HG02623 (cell line): ENCODE data around the gene KIAA1217.

Experiments used
- ATAC-seq: cut with Tn5 transposase; IDR thresholded peaks from one replicate; pipeline ENCODE4 v1.9.1; 2021; ENCODE audit warnings: moderate library complexity; ENCODE audit not compliant: unreplicated experiment

KIAA1217 gene

DNA sequence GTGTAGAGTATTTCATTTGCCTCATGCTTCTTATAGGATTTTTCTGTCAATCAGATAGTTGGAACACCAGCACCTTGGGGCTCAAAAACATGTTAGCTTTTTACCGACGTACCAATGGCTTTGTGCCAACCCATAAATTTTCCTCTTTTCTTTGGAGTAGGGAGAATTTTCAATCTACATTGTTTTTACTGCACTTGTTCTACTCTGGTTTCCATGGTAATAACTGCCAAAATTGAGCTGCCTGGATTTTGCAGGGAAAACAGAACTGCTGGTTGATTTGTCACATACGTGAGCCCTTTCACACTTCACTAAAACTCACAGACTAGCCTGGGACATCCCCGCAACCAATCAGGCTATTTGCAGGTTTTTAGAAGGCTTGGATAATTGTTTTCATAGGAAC, 325.0 kb downstream of the KIAA1217 start:
- no peak for ATAC-seq

DNA sequence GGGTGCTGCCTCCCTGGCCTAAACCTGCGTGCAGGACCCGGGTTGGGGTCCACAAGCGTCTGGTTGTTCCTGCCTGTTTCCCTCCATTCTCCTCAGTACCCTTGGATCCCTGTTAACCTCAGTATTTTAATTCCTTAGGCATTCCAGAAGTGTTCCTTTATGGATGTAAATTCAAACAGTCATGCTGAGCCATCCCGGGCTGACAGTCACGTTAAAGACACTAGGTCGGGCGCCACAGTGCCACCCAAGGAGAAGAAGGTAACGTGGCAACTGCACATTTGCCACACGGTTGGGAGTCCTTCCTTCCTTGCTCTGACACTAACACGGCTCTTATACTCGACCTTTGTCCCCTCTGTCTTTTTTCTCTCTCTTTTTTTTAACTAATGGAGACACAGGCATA, 327.7 kb downstream of the KIAA1217 start:
- ATAC-seq, result no peak

DNA sequence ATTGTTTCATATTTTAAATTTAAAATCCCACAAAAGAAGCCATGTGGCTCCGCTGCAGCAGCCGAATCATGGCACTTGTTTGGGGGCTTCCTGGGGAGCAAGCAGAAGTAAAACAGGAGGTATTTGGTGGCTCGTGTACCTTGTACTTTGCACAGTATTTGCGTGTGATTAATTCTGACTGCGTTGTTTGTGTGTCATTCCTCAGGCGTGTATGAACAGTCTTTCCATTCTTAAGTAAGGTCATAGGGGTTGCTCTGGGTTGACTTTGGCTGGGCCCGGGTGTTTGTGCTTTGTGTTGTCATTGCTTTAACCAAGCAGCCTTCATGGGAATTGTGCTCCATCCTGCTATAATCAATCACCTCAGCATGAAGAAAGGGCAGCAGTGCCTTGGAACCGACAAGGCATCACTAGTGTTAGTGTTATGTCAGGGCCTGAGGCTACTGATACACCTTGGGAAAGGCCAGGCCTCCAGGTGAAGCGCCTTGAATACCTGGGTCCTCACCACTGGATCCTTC, 332.4 kb downstream of the KIAA1217 start:
- no peak for ATAC-seq

DNA sequence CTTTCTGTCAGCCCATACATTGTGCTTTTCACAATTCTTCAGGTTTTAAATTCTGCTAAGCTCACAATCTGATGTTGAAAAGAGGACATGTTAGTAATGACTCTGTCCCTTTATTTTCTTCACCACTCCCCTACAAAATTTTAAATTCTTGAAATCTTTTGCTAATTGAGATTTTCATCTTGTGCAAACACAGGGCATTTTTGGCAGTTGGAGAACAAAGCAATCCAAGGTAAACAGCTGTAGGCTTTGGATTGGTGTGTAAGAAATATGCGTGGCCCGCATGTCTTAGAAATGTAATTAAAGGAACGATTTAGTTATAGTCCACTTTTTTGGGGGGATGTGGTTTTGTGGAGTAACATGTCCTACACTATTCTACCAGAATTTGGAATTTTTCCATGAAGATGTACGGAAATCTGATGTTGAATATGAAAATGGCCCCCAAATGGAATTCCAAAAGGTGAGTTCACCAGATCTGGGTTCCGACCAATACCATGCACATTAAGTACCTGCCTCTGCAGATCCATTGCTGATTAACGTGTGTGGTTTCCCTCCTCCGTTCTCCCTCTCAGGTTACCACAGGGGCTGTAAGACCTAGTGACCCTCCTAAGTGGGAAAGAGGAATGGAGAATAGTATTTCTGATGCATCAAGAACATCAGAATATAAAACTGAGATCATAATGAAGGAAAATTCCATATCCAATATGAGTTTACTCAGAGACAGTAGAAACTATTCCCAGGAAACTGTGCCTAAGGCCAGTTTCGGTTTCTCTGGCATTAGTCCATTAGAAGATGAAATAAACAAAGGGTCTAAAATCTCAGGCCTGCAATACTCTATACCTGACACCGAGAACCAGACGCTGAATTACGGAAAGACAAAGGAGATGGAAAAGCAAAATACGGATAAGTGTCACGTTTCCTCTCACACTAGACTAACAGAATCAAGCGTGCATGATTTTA, 333.7 kb downstream of the KIAA1217 start:
- no peak for ATAC-seq

DNA sequence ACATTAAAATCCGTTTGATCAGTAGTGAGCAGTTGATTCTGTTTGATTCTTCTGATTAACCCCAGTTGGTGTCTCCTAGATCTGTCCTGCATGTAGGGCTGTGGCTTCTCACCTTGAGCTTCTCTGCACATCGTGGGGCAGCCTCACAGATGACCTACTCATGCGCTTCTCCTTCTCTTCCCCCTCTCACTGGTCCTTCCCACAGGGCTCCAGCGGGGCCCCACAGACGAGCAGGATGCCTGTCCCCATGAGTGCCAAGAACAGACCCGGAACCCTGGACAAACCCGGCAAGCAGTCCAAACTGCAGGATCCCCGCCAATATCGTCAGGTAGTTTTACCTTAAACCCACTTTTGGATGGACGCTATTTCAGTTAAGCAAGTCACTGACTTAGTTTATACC, 335.8 kb downstream of the KIAA1217 start:
- ATAC-seq, result no peak

DNA sequence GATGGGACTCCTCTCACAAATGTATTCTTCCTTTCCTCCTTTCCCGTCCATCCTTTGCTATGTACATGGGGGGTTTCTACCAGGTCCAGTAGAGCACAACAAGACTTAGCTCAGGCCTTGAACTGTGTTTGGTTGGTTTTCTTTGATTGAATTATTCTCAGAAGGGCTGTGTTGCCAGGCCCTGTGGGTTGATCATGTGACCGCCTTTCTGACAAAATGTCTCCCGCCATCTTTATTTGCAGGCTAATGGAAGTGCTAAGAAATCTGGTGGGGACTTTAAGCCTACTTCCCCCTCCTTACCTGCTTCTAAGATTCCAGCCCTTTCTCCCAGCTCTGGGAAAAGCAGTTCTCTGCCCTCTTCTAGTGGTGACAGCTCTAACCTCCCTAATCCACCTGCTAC, 336.6 kb downstream of the KIAA1217 start:
- no peak for ATAC-seq

DNA sequence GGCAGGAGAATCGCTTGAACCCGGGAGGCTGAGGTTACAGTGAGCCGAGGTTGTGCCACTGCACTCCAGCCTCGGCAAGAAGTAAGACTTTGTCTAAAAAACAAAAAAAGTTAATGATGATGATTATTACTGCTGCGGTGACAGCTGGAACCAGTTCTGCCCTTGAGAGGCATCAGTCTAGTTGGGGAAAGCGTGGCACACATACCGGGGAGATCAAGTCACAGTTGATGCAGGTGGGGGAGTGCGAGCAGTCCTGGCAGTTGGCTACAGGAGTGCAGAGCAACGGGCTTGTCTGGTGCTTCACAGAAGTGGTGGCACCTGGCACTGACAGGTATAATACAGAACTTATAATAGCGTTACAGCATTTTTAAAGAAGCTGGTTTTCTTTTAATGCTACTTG, 341.7 kb downstream of the KIAA1217 start:
- ATAC-seq, result no peak

DNA sequence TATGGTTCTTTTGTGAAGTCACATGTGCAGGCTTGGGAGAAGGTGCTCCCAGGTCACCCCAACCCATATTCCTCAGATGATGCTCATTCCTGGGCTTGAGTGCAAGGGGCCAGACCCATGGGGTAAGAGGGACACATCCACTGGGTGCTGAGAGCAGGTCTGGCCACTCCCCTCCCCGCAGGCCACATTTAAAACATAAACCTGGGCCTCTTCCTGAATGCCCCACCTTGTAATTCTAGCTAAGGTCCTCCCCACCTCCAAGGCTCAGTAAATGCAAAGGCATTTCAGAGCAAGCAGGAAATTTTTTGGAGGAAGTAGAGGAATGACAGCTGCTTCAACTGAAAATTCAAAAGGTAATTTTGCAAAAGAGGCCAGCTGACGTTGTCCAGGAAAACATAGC, 342.2 kb downstream of the KIAA1217 start:
- ATAC-seq, result no peak

DNA sequence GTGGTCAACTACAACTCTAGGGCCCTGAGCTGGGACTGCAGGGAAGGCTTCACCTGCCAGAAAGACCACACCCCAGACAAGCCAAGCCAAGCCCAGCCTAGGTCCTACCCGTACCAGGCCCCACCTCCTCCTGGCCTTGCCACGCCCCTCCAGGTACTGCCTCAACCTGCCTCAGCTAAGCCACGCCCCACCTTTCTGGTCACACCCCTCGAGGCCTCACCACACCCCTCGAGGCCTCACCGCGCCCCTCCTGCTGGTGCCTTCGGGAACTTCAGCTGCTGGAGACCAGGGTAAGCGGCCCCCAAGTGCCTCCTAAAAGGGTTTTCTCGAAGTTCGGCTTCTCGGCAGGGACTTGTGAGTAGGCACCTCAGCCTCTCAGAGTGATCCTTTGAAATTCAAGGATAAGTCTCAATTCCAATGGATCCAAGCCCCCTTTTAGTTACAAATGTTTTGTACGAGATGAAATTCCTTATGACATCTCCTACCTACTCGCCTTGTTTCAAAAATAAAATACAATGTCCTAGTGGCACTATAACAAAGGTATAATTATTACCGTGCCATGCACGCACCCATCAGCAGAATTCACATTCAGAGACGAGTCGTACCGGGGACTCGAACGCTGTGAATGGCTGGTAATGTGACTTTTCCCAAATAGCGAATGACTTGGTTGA, 343.5 kb downstream of the KIAA1217 start:
- no peak for ATAC-seq

DNA sequence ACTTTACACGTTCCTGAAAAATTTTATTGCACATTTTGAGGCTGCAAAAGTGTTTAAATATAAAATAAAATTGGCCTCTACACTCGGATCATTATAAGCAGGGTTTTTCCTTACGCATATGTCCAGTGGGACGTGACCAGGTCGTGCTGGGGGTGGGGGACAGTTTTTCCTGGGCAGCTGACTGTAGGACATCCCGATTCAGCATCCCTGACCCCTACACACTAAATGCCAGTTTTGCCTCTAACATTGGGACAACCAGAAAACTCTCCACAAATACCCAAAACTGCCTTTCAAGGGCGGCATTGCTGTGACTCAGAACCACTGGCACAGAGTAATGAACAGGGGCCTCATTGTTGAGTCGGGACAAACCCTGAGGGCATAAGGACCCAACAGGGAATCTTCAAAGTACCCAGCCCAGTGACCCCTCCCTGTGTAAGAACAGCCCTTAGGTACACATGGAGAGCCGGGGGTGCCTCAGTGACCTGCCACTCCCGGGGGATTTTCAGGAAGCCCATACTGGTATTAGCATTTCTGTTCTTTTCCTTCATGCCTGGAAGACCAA, 344.2 kb downstream of the KIAA1217 start:
- ATAC-seq, result no peak

DNA sequence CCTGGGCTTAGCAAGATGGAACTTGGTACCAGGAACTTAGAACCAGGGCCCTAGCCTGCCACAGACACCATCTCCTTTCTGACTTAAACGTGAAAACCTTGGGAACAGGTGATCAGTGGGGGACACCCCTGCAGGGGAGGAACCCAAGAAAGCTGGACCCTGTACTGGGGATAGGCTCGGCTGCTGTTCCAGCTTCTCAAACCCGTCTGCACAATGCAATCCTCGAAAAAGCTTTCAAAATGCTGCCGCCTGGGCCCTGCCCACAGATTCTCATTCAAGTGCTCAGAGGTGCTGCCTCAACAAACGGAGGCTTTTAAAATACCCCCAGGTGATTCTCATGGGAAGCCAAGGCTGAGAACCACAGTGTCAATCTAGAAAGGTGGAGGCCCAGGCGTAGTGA, 345.1 kb downstream of the KIAA1217 start:
- ATAC-seq, result no peak

DNA sequence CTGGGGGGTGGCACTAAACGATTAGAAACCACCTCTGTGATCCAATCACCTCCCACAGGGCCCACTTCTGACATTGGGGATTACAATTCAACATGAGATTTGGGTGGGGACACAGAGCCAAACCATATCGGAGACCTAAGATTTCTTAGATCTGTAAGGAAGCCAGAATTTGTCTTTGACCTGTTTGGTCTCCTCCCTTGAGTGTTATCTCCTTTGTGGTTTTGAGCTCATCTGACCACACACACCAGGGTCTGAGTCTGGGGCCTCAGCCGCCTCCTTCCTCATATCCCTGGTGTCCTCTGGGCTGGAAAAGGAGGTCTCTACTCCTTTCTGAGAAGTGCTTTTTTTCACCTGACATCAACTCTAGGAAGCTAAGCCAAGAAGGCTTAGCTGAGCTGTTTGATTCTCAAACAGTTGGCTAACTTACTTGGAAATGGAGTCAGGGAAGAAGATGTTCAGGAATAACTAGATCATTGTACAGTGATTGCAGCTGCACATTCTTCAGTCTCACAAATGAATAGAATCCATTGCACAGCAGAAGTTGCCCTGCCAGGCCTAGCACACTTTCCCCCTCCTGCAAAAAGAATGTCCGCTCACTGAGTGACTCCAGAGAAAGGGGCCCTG, 347.3 kb downstream of the KIAA1217 start:
- no peak for ATAC-seq

DNA sequence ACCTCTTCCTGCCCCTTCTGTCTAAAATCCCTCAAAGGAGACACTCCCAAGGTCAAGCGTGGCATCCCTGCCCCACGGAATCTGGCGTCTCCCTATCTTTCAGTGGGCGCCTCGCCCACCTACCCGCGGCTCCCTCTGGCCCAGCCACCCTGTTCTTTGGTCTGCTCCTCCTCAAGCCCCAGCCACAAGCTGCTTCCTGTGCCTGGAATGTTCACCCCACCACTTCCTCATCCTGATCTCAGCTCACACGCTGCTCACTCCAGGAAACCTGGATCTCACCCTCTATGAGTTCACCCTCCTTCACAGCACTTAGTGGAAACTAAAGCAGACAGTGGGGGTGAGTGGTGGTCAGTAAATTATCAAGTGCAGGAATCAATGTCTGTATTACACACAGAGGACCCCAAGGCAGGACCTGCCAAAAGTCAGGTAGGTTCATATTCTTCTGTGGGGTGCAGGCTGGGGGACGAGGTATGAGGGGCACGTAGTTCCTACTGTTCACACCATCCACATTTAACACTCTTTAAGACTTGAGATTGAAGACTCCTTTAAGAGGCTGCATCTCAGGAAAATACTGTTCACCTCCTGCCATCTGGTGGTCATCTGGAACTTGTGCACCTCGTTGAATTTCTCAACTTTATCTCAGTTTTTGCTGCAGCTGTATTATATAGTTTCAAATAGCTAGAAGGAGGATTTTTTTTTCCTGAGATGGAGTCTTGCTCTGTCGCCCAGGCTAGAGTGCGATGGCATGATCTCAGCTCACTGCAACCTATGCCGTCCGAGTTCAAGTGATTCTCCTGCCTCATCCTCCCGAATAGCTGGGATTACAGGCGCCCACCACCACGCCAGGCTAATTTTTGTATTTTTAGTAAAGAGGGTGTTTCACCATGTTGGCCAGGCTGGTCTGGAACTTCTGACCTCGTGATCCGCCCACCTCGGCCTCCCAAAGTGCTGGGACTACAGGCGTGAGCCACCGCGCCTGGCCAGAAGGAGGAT, 348.1 kb downstream of the KIAA1217 start:
- ATAC-seq, result no peak

DNA sequence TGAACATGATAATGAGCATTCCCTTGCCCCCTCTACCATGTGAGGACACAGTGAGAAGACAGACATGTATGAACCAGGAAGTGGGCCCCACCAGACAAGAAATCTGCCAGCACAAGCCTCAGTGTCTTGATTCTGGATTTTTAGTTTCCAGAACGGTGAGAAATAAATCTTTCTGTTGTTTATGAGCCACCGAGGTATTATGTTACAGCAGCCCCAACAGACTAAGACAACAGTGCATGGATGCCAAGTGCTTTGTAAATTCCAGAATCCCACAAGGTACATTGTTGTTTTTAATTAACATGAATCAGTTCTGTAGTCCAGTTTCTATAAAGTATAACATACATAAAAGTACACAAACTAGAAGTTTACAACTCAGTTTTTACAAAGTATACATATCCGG, 352.5 kb downstream of the KIAA1217 start:
- no peak for ATAC-seq

DNA sequence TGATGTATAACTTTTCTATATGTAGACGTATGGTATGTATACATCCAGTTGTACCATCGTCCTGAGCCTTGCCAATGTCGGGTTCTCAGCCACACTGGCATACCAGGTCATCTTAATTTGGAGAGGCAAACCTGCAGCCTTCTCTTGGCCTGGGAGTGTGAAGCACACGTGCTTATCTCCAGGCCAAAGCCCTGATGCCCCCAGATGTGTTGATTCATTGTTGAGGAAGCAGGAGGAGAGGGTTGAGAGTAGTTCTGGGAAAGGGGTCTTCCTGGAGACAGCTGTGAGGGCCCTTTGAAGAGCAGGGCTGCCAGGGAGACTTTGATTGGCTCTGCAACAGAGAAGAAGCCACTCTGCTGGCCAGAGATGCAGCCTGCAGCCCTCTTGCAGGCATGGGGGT, 359.1 kb downstream of the KIAA1217 start:
- no peak for ATAC-seq

DNA sequence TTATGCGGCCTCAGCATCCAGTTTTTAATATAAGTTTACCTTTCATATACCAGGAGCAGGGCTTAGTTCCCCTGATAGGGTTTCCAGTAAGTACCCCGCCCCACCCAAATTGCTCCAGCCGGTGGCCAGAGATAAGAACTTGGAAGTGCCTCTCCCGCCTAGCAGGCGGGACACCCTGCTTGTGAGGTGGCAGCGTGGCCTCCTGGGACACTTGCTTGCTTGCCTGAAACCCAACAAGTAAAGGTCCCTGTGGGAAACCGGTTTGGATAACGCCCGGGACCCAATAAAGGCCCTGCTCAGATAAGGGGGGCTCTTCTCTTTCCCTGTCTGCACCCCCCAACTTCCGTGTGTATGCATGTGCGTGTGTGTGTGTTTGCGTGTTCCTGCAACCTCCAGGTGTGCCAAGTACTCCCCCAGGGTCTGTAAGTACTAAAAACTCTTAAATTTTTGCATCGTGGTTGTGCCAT, 360.4 kb downstream of the KIAA1217 start:
- ATAC-seq, result no peak

DNA sequence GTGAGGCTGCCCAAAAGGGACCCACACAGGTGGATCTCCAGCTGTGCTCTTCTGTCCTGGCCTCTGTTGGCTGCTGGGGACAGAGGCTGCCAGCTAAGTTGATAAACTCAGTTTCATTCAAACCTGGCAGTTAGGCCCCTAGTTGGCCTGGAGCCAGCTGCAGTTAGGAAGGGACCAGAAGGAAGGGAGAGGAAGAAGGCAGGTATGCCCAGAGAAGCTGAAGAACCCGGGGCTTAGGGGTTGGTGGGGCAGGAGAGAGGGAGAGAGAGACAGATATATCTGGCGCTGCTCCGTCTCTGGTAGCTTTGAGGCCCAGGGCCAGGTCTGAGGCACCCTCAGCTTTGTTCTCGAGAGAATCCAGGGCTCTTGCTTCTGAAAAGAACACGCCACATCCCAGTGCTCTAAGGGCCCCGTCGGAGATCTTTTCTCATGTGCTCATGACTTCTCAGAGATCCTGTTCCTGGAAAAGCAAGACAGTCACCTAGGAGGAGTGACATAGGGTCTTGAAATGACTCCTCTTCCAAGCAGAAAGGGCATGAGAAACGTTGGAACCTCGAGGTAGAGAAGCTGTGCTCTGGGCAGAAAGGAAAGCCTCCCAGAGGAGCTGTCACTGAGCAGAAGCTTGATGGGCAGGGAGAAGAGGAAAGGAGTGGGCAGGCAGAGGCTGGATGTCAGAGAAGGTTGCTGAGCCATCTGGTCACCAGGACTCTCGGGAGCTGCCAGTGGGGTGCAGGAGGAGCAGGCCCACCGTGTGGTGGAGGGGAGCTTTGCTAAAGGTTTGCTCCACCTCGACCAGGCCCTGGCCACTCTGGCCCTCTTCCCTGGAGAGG, 361.1 kb downstream of the KIAA1217 start:
- no peak for ATAC-seq

DNA sequence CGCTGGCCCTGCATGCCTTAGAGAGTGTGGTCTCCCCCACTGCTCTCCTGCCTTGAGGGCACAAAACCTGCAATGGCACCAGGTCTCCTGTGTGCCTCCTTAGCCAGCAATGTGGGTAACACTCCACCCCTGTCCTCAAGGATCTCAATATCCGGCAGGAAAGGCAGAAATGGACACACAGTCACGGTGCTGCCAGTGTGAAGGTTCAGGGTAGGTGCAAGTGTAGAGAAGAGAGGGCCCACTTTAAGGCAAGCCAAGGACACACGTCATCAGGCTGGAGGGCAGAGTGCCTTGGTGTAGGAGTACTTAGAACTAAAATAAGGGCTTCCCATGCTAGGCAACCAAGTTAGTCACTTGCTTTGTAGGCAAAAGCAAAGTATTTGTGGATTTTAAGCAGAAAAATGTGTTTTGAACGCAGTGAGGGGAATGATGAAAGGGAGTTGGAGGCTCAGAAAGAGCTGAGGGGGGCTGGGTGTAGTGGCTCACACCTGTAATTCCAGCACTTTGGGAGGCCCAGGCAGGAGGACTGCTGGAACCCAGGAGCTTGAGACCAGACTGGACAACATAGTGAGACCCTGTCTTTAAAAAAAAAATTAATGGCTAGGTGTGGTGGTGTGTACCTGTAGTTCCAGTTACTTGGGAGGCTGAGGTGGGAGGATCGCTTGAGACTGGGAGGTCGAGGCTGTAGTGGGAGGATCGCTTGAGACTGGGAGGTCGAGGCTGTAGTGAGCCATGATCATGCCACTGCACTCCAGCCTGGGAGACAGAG, 361.9 kb downstream of the KIAA1217 start:
- ATAC-seq, result no peak
